CD14-positive monocyte (primary cell): ENCODE data around the gene GCK. TPM values are rescaled to one million over a fixed set of nuclear protein-coding genes. Genes with fewer than 3 reads are reported as not detected.
A peak's percentile ranks its signal among the peaks of the same experiment; 100 is the strongest.

Experiments
- DNase-seq, 3 donors: peaks; one replicate each; pipeline ENCODE4 v3.0.0-alpha.2; 2011 to 2022
- H2AFZ ChIP-seq: 2 replicates; pipeline ENCODE4 v1.6.0; 2012; ENCODE audit warnings: mild to moderate bottlenecking, low read depth, low read length, inconsistent platforms; ENCODE audit not compliant: insufficient read depth, poor library complexity, severe bottlenecking
- H3K27ac ChIP-seq, 2 donors: 1 replicate in 1 of 2; 2 replicates in 1 of 2; pipeline ENCODE4 v1.5.1; 2012 to 2013; ENCODE audit warnings: low read length in 2 of 2, control low read depth in 1 of 2, inconsistent platforms in 1 of 2, low read depth in 1 of 2, mild to moderate bottlenecking in 1 of 2
- H3K27me3 ChIP-seq, 2 donors: one replicate each; pipeline versions ENCODE4 v1.6.0 to v1.6.1; 2011 to 2013; ENCODE audit warnings: low read length in 2 of 2; ENCODE audit not compliant: control insufficient read depth in 2 of 2, insufficient read depth in 2 of 2
- H3K36me3 ChIP-seq, 2 donors: replicated peaks in 1 of 2; 1 replicate in 1 of 2; 2 replicates in 1 of 2; pipeline versions ENCODE4 v1.5.1 to v1.6.1; 2012 to 2013; ENCODE audit warnings: low read length in 2 of 2, control low read depth in 1 of 2, inconsistent platforms in 1 of 2, mild to moderate bottlenecking in 1 of 2; ENCODE audit not compliant: insufficient read depth in 2 of 2, control insufficient read depth in 1 of 2
- H3K4me1 ChIP-seq, 2 donors: 1 replicate in 1 of 2; 2 replicates in 1 of 2; pipeline versions ENCODE4 v1.5.1 to v1.6.1; 2012 to 2013; ENCODE audit warnings: low read length in 2 of 2, control low read depth in 1 of 2, inconsistent platforms in 1 of 2, mild to moderate bottlenecking in 1 of 2, moderate library complexity in 1 of 2; ENCODE audit not compliant: insufficient read depth in 2 of 2, control insufficient read depth in 1 of 2
- H3K4me2 ChIP-seq: replicated peaks from 2 replicates; pipeline ENCODE3; 2012; ENCODE audit warnings: low read length, moderate library complexity, mild to moderate bottlenecking; ENCODE audit not compliant: poor library complexity, severe bottlenecking; ENCODE audit errors: extremely low read depth
- H3K4me3 ChIP-seq, 3 experiments: fragments of 200-600 bp in 1 of 3; sonication (generic) in 1 of 3; replicated peaks in 1 of 3; 1 replicate in 2 of 3; 2 replicates in 1 of 3; pipeline ENCODE4 v1.5.1; 2011 to 2013; ENCODE audit warnings: low read length in 3 of 3, mild to moderate bottlenecking in 3 of 3, control low read depth in 2 of 3, low read depth in 2 of 3, inconsistent platforms in 1 of 3, moderate library complexity in 1 of 3
- H3K79me2 ChIP-seq: 2 replicates; pipeline ENCODE4 v1.6.0; 2012; ENCODE audit warnings: mild to moderate bottlenecking, control low read depth, inconsistent platforms, low read length, moderate library complexity; ENCODE audit not compliant: insufficient read depth
- H3K9ac ChIP-seq: 2 replicates; pipeline ENCODE4 v1.6.0; 2017; ENCODE audit warnings: low read length, mild to moderate bottlenecking; ENCODE audit not compliant: insufficient read depth, poor library complexity, severe bottlenecking
- H3K9me3 ChIP-seq, 2 donors: replicated peaks in 1 of 2; 1 replicate in 1 of 2; 2 replicates in 1 of 2; pipeline versions ENCODE4 v1.5.1 to v1.6.1; 2012 to 2013; ENCODE audit warnings: low read length in 2 of 2, control low read depth in 1 of 2; ENCODE audit not compliant: control insufficient read depth in 1 of 2, insufficient read depth in 1 of 2
- H4K20me1 ChIP-seq: 2 replicates; pipeline ENCODE4 v1.6.0; 2012; ENCODE audit warnings: mild to moderate bottlenecking, low read length, control low read depth, moderate library complexity; ENCODE audit not compliant: insufficient read depth
- H3K27ac Mint-ChIP-seq, 7 donors: one replicate each; pipeline ENCODE4 v1.8.0; 2020; ENCODE audit warnings: mild to moderate bottlenecking in 7 of 7, mixed read lengths in 7 of 7, moderate library complexity in 6 of 7, inconsistent platforms in 2 of 7
- H3K27me3 Mint-ChIP-seq, 3 donors: one replicate each; pipeline ENCODE4 v1.8.0; 2021 to 2022; ENCODE audit warnings: low read depth in 3 of 3, mild to moderate bottlenecking in 3 of 3, mixed read lengths in 3 of 3, moderate library complexity in 3 of 3, inconsistent platforms in 1 of 3
- H3K36me3 Mint-ChIP-seq, 2 donors: one replicate each; pipeline ENCODE4 v1.8.0; 2020; ENCODE audit warnings: mixed read lengths in 2 of 2, inconsistent platforms in 1 of 2, mild to moderate bottlenecking in 1 of 2
- H3K4me1 Mint-ChIP-seq: one replicate; pipeline ENCODE4 v1.8.0; 2020; ENCODE audit warnings: mild to moderate bottlenecking, mixed read lengths
- H3K4me3 Mint-ChIP-seq, 2 donors: one replicate each; pipeline ENCODE4 v1.8.0; 2020; ENCODE audit warnings: mild to moderate bottlenecking in 2 of 2, mixed read lengths in 2 of 2, moderate library complexity in 1 of 2
- H3K9me3 Mint-ChIP-seq, 7 donors: one replicate each; pipeline ENCODE4 v1.8.0; 2020 to 2022; ENCODE audit warnings: mixed read lengths in 7 of 7, mild to moderate bottlenecking in 6 of 7, moderate library complexity in 6 of 7, inconsistent platforms in 2 of 7
- WGBS: methylation state at CpG from one replicate; pipeline ENCODE4 v1.1.5; 2013; ENCODE audit warnings: missing lambda C conversion rate; ENCODE audit not compliant: insufficient coverage; 5-methylcytosine and 5-hydroxymethylcytosine counted together
- intact Hi-C, 2 donors: fragments of 100-400 bp; cut with micrococcal nuclease; formaldehyde crosslinking; loops; one replicate each; pipeline versions ENCODE4 v1.15.0 to v1.15.1; 2023
- polyA plus RNA-seq, 3 donors: library from polyadenylated mRNA; depleted of rRNA in 1 of 3; unstranded in 2 of 3; stranded (reverse) in 1 of 3; fragments of 300-500 nt in 2 of 3; fragments of >200 nt in 1 of 3; fragmentation: Illumina TruSeq in 2 of 3; gene quantifications; 1 replicate in 2 of 3; 2 replicates in 1 of 3; pipeline ENCODE4 v1.2.3, GENCODE V29; 2012 to 2021
- TF ChIP-seq, protein P1 (sequence below): fragments of 200-600 bp; IDR thresholded peaks from one replicate; pipeline ENCODE4 v1.8.0; 2022; ENCODE audit warnings: antibody characterized with exemption, mild to moderate bottlenecking

Gene GCK
- polyA plus RNA-seq, 3 donors, result not detected

- TF ChIP-seq, protein P1, sequence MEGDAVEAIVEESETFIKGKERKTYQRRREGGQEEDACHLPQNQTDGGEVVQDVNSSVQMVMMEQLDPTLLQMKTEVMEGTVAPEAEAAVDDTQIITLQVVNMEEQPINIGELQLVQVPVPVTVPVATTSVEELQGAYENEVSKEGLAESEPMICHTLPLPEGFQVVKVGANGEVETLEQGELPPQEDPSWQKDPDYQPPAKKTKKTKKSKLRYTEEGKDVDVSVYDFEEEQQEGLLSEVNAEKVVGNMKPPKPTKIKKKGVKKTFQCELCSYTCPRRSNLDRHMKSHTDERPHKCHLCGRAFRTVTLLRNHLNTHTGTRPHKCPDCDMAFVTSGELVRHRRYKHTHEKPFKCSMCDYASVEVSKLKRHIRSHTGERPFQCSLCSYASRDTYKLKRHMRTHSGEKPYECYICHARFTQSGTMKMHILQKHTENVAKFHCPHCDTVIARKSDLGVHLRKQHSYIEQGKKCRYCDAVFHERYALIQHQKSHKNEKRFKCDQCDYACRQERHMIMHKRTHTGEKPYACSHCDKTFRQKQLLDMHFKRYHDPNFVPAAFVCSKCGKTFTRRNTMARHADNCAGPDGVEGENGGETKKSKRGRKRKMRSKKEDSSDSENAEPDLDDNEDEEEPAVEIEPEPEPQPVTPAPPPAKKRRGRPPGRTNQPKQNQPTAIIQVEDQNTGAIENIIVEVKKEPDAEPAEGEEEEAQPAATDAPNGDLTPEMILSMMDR, result no peak
- Mint-ChIP-seq H3K9me3 (peaks cover 0 to 8% (median 0%) of the 10 kb centered on the region in 7 donors), H3K27ac (no peak overlapping the region), H3K4me3 (no peak overlapping the region), H3K36me3 (no peaks in the 10 kb centered on the region), H3K27me3 (peaks cover 36 to 47% (median 38%) of the 10 kb centered on the region in 3 donors), H3K4me1 (peaks cover 6% of the 10 kb centered on the region)
- no peaks in the 10 kb centered on the region for H3K9me3 ChIP-seq
- WGBS, result 100% methylated on average over 1 of the region's 3 CpGs
- H4K20me1 ChIP-seq, result no peaks in the 10 kb centered on the region
- H3K4me2 ChIP-seq, result no peak overlapping the region
- no peak overlapping the region for H3K27ac ChIP-seq
- intact Hi-C loops, result no loop called here
- peaks cover 0 to 5% of the 10 kb centered on the region in 2 donors for H3K4me1 ChIP-seq
- DNase-seq, result no peak
- no peak overlapping the region for H3K9ac ChIP-seq
- H3K4me3 ChIP-seq, result no peak overlapping the region
- no peak overlapping the region for H2AFZ ChIP-seq
- no peaks in the 10 kb centered on the region for H3K79me2 ChIP-seq
- H3K27me3 ChIP-seq, result peaks cover 14 to 34% of the 10 kb centered on the region in 2 donors
- H3K36me3 ChIP-seq, result no peaks in the 10 kb centered on the region
Measured at GRCh38 chr7:44101303-44101965, 87.8 kb downstream of the GCK start.

DNA sequence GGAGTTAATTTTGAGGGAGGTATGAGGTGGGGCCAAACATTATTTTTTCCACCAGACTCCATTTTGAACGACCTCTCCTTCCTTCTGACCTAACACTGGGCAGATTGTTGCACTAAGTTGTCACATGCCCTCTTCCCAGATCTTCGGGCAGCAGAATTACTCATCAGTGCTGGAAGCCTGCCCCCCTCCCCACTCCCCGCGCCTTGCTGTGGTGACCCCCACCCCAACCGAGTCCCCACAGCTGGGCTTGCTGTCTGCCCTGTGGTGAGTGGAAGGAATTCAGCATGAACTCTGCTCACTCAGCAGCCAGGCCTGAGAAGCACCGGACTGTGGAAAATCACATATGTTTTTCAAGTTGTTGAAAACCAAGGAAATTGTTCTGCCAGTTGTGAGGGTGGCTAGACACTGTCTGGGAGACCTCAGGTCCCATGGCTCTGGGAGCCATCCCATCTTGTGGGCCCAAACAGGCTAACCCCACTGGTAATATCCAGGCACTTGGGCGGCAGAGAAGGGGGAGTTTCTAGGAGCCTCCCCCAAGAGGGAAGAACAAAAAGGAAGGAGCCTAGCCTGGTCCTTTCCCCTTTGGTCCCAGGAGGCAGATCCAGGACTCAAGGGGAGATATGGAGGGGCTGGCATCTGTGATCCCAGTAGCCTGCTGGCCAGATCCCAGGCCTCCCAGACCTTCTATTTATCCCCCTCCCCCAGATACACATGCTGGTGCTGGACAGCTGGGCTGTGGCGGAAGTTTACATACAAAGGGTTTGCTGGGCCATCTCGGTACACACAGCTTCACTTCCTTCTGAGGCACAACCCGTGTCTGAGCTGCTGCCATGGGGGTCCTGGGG lies 88.6 kb downstream of the GCK start:
- Mint-ChIP-seq H3K4me3 (no peak overlapping the region), H3K9me3 (peaks cover 0 to 6% (median 0%) of the 10 kb centered on the region in 7 donors), H3K27me3 (peaks cover 34 to 40% (median 35%) of the 10 kb centered on the region in 3 donors), H3K36me3 (no peaks in the 10 kb centered on the region), H3K27ac (peak overlapping the region in 1 of 7 donors; percentile 47), H3K4me1 (peaks cover 5% of the 10 kb centered on the region)
- H3K27me3 ChIP-seq, result peaks cover 14 to 31% of the 10 kb centered on the region in 2 donors
- intact Hi-C loops, result no loop called here
- TF ChIP-seq, protein P1, result no peak
- no peaks in the 10 kb centered on the region for H3K9me3 ChIP-seq
- WGBS, result 49% methylated on average over 3 of the region's 10 CpGs
- no peaks in the 10 kb centered on the region for H4K20me1 ChIP-seq
- no peak overlapping the region for H2AFZ ChIP-seq
- no peaks in the 10 kb centered on the region for H3K36me3 ChIP-seq
- H3K9ac ChIP-seq, result no peak overlapping the region
- DNase-seq, result no peak
- H3K4me2 ChIP-seq, result no peak overlapping the region
- H3K4me1 ChIP-seq, result peaks cover 0 to 5% of the 10 kb centered on the region in 2 donors
- H3K27ac ChIP-seq, result no peak overlapping the region
- H3K4me3 ChIP-seq, result no peak overlapping the region
- H3K79me2 ChIP-seq, result no peaks in the 10 kb centered on the region
